Activated T-helper 1 cell treated with Interleukin-2 at 50 U/mL for 16 hours (primary cell): ENCODE data around the gene LRRC51.
A peak's percentile ranks its signal among the peaks of the same experiment; 100 is the strongest.
"Not testable (repeated sequence)": the region's sequence is repeated elsewhere in the genome, so short reads cannot be mapped to it uniquely, and the experiment has no call there.

ENCODE experiments used
- DNase-seq: peaks from one replicate; pipeline ENCODE4 v3.0.0-alpha.2; 2020; ENCODE audit warnings: low read depth

LRRC51 gene

DNA sequence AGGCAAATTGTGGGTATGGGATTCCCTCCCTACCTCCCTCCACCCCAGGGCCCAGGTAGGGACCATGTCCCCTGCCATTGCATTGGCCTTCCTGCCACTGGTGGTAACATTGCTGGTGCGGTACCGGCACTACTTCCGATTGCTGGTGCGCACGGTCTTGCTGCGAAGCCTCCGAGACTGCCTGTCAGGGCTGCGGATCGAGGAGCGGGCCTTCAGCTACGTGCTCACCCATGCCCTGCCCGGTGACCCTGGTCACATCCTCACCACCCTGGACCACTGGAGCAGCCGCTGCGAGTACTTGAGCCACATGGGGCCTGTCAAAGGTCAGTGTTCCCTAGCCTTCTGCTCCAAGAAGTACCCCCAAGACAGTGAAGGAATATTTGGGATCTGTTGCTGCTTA is 25.2 kb downstream of the LRRC51 start, which contains the start of gene TOMT:
TSS of gene TOMT (plus strand) at position 37 of the 400 bp plus-strand sequence. CDS start at position 65, 28 bp downstream.
- DNase-seq, result no peak

DNA sequence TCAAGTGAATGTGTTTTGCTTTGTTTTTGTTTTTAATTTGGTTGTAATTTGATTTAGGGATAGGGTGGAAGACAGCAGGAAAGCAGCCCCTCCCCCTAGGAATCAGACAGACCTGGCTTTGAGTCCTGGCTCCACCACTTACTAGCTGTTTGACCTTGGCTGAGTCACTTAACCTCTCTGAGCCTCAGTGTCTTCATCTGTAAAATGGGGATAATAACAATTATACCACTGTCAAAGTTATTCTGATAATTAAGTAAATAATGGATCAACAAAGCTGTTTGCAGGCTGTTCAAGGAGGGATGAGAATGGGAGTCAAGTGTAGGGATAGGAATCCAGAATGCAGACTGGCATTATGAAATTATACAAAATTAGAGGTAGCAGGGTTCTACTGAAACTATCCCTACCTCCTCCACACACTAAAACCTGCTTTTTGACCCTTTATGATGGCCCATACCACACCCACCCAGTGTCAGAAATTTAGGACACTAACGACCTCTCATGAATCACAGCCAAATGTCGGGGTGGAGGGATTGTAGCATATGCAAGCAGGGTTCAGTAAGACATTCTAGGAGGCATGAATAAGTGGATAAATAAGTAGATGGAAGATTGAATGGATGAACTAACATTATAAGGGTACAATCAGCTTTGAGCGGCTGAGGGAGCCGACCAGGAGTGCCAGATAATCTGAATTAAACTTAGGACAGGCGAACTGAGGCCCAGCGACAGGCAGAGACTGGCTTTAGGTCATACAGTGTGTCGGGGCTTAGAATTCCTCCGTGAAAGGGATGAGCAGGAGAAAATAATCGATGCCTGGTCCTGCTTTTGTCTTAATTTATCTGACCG is 30.9 kb downstream of the LRRC51 start:
- no peak for DNase-seq

DNA sequence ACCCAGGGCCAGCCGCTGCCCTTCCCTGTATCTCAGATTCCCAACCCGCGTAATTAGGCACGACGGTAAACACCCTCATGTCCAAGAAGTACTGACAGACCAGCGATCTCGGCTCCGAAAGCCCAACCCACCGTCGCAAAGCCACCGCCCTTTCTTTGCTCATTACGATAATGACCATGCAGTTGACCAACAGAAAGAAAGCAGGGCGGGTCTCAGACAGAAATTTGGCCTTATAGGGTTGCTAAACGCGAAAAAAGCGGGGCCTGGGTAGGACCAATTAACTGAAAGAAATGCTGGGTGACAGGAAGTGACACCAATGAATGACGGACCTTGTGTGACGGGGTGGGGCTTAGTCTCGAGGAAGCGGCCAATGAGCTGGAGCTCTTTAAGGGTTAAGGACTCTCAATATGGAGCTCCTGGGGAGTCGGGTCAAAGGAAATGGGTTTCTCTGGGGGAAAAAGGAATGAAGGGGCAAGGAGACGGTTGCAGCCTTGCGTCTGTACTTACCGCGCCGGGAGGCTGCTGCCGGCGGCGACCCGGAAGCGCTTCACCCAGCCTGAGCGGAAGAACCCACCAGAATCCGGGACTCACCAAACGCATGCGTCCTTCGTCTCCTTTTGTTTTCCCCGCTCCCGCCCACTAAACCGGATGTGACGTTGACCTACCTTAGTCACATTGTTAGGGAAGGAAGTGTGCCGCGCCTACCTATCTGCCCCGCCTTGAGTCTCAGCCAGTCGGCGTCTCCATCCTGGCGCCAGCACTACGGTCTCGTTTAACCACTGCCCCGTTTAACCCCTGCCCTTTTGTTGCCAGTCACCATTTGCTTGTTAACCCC is 31.7 kb downstream of the LRRC51 start, which contains the start of gene ANAPC15:
TSS of gene ANAPC15 (minus strand) at position 553 of the 835 bp plus-strand sequence. CDS start 1,419 bp downstream, outside the sequence.
- peak; percentile 93 for DNase-seq

DNA sequence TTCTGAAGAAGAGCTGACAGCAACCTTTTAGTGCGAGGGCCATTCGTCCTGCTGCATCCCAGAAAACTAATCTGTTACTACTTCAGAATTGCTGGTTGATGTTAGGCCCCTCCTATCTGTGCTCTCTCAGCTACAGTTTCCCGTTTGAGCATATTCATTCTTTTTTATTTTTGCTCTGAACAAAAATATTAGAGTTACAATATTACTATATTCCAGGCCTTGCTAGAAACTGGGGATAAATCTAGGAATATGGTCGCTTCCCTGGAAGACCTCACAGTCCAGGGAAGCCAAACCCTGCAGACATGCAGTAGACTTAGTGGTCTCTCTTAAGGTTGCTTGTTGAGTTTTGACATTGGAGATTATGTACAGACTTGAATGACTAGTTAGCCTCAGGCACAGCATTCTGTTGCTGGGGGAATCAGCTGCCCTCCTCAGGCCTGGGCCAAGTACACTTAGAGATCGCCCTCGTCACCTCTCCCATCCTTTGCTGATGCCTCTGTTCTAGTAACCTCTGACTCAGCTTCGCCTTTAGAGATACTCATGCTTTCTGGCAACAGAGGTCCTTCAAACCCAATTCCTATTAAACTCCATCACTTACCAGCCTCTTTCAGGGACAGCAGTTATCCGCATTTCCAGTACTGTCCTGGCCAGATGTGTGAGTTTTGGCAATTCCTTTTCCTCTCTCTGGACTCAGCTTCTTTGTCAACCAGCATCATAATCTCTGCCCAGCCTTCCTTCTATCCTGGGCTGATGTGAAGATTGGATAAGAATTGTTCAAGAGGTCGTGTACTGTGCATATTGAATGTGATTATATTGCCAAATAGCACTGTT is 32.5 kb downstream of the LRRC51 start:
- no peak for DNase-seq

DNA sequence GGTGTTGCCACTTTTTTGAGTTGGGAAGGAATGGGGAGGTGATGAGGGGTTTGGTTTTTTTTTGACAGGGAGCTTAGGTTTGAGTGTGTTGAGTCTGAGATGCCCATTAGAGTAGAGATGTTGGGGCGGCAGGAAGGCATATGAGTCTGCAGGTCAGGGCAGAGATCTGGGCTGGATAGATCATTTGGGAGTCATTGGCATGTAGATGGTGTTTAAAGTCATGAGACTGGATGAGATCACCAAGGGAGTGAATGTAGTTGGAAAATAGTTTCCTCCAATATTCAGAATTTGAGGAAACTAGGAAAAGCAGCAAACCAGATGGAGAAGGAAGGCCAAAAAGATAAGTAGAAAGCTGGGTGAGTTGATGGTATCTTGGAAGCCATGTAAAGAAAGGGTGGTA is 33.9 kb downstream of the LRRC51 start:
- DNase-seq, result no peak

DNA sequence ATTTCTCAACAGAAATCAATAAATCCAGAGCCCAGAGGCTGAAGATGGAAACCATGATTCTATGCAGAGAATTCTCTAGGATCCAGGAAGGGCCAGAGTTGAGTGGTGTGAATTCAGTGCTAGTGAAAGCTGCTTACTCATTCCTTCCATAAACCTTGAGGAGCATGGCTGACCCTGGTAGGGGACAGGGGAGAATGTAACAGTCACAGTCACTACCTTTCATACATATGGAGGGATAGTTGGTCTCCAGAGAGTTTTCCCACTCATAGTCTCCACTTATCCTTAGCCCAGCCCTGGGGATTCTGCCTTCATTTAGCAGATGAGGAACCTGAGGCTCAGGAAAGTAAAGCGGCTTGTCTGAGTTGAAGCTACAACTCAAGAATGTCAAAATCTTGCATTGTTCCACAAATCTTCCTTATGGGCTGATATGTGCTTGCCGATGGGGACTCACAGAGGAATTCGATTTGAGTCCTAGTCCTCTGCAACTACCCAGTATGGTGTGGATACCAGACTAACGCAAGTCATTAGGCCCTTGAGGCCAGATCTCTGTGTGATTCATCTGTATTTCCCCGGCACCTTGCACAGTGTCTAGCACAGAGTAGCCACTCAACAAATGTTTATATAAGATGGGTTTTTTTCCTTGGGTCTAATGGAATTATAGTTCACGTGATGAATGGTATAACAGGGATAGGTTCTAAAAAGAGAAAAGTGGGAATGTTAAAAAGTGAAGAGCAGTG is 35.5 kb downstream of the LRRC51 start:
- DNase-seq, result no peak

DNA sequence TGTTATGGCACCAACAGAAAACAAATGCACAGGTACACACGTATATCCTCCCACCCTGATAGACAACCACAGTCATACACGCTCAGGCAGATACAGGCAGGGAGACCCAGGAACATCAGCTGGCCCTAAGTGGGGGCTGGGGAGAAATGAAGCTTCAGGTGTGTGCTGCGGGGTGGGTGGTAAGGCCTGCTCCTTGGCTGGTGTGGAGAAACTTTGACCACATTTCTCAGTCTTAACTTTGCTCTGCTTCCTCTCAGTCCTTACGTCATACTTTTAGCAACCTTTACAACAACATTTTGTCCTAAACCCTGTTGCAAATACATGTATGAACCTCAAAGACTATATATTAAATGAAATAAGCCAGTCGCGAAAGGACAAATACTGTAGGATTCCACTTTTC is 38.5 kb downstream of the LRRC51 start:
- no peak for DNase-seq

DNA sequence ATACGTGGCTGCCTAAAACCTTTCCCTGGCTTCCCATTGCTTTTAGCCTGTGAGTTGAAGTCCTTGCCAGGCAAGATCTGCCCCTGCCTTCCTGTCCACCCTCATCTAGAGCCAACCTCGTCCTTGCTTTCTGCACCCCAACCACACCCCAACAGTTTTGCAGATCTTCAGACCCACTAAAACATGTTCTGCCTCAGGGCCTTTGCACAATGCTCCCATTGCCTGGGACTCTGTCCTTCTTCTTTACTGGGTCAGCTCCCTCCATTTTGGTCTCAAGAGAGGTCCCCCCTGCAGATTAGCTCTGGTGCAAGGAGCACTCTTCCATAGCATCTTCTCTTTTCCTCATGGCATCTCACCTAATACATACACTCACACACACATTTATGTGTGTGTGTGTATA is 40.3 kb downstream of the LRRC51 start:
- no peak for DNase-seq

DNA sequence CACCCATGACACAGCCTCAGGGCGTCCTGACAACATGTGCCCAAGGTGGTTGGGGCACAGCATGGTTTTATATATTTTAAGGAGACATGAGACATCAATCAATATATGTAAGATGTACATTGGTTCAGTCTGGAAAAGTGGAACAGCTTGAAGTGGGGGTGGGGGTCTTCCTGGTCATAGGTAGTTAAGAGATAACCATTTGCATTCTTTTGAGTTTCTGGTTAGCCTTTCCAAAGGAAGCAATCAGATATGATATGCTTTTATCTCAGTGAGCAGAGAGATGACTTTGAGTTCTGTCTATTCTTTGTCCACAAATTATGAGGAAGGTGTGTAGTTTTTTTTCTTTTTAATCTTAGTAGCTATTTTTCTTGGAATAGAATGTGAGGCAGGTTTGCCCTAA is 42.0 kb downstream of the LRRC51 start:
- DNase-seq, result no peak

DNA sequence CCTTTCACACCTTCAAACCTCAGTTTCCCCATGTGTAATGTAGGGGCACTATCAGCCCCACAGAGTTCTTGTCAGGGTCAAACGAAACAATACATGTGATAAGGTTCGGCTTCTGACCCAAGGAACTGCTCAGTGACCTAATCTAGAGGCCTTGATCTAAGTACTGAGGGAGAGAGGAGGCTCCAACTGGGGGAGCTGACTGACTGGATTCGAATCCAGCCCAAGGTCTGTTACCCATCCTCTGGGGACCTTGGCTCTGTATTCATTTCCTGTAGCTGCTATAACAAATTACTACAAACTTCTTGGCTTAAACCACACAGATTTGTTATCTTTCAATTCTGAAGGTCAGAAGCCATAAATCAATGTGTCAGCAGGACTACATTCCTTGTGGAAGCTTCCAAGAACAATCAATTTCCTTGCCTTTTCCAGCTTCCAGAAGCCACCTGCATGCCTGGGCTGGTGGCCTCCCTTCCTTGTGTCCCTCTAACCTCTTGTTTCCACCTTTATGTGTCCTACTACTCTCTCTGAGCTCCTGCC is 42.5 kb downstream of the LRRC51 start:
- DNase-seq, result no peak

DNA sequence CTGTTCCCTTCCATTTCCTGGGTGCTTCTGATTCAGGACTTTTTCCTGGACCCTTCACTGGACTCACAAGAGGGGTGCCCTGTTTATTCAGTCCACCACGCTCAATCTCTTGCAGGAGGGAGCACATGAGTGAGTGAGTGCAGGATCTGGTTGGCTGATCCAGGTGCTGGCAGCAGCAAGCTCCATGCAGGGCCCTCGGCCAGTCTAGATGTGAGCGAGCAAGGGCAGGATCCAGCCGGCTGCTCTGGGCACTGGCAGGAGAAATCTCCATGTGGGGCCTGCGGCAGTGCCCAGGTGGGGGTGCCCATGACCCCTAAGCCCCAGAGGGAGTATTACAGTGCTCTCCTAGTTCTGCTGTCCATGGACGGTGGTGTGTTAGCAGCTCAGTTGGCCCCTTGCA is 43.4 kb downstream of the LRRC51 start:
- no peak for DNase-seq

DNA sequence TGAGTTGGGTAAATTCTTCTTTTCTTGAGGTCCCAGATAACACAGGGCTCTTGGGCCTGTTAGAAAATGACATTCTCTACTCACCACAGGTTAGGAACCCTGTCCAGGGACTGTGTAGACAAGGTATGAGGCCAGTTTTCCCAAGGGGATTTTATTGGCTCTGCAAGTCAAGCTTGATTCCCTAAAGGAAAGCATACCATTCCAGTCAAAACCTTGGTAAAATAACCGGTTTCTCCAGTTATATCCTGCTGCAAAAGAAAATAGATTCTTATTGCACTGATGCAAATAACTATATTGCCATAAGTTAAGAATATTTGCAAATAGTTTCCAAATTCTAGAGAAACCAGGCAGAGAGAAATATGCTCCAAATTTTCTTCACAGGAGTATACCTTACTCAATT is 45.3 kb downstream of the LRRC51 start:
- no peak for DNase-seq

DNA sequence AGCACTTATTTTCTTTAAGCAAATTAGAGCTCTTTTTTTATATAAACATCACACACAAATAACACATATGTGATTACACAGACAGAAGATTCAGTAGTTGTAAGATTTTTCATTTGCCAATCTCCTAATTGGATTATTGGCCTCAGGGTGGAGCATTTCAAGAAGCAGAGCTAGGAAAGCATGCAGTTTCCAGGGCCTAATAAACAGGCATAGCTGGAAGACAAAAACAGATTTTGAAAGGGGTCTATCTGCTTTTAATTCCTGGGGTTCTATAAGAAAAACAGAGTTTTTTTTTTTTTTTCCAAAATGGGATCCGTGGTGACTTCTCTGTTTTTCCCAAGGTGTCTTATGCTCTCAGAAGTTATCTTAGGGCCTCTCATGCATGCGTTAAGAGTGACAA is 47.3 kb downstream of the LRRC51 start:
- DNase-seq, result no peak

DNA sequence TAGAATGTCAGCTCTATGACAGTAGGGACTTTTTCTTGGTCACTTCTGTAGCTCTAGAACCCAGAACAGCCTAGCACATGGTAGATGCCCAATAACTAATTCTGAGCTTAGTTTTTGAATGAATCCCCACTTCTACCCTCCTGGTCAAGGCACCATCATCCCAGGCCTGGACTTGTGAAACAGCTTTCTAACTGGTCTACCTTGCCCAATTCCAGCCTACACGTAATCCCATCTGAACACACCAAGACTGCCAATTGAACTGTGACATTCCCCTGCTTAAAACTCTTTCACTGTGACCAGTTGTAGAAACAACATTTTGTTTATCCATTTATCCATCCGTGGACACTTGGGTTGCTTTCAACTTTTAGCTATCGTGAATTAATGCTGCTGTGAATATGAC is 48.7 kb downstream of the LRRC51 start:
- DNase-seq, result no peak

DNA sequence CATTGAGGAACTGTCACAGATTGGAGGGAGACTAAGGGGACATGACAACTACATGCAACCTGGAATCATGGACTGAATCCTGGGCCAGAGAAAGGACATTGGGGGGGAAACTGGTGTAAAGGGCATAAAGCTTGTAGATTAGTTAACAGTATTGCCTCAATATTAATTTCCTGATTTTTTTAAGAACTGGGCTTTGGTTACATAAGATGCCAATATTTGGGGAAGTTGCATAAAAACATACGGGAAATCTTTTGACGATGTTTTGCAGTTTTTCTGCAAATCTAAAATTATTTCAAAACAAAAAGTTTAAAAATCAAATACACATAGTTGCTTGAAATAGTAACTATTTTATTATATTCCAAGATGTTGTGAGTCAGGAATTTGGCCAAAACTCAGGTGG is 52.0 kb downstream of the LRRC51 start:
- no peak for DNase-seq

DNA sequence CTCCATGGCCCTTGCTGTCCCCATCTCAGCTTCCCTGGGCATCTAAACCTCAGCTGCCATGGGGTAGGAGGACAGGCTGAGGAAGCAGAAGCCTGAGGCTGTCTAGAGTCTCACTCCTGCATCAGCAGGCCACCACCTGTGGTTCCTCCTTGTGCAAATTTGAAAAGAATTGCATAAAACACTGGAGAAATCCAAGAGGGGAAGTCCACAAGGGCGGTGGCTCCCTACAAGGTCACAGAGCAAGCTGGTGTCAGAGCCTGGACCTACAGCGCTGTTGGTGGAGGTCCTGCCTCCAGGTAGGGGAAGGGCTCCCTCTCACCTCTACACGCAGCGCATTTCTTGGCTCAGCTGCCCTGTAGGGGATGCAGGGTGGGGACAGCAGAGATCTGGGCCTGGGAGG is 54.8 kb downstream of the LRRC51 start, which contains the start of gene FOLR3:
TSS of gene FOLR3 (plus strand) at position 253 of the 400 bp plus-strand sequence. CDS start 228 bp downstream, outside the sequence.
- DNase-seq, result not testable (repeated sequence)

DNA sequence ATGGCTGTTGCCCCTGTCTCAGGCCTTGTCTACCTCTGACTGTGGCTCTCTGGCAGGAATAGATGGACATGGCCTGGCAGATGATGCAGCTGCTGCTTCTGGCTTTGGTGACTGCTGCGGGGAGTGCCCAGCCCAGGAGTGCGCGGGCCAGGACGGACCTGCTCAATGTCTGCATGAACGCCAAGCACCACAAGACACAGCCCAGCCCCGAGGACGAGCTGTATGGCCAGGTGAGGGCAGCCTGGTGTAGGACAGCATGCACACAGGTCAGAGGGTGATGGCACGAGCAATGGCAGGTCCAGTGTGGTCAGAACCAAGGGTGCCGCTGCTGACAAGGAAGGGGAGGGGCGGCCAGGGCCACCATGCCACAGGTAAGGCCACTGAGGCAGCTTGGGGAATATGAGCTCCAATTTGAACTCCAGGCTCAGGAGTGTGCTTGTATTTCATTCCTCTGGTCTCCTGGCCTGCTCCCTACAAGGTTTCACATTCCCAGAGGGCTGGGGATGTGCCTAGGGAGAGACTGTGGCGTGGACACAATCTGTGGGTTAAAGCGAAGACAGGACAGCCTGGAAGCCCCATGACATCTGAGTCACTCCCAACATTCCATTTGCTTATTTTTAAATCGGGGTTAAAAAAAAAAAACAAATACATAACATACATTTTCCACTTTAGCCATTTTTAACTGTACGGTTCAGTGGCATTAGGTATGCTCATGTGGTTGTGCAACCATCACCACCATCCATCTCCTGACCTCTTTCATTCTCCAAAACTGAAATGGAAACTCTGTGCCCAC is 55.4 kb downstream of the LRRC51 start:
- DNase-seq, result no peak

DNA sequence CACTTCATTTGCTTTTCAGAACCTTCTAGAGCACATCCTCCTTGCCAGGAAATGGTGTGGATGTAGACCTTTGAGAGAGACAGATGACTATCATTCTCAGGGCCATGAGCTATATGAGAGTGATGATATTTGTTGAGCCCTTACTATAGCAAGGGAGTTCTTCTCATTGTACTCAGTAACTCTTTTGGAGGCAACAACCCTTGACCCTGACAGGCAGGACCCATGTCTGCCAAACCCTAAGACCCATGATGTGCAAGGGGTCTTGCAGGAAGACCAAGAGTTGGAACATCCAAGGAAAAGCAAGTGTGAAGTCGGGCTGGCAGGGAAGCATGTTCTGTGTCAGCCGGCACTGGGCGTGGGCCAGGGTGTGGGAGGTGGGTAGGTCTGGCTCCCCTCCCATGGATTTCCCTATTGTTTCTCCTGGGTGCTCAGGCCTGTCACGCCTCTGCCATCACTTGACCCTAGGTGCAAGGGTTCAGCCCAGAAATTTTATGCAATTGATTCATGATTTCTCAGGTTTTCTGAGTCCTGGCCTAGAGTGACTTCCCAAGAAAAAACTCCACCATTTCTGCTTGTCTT is 56.1 kb downstream of the LRRC51 start:
- no peak for DNase-seq

DNA sequence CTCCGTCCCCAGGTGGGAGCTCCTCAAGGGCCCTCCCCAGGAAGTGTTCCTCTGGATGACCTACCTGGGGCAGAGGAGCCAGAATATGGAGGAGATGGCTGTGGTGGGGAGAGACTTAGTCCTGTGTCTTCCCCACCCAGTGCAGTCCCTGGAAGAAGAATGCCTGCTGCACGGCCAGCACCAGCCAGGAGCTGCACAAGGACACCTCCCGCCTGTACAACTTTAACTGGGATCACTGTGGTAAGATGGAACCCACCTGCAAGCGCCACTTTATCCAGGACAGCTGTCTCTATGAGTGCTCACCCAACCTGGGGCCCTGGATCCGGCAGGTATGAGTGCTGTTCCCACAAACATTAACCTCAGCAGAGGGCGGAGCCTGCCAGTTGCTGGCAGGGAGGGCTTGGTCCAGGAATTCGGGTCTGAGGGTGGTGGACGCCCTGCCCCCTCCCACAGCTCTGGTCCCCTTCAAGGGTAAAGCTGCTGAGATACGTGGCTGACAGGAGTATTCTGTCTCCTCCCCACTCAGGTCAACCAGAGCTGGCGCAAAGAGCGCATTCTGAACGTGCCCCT is 58.3 kb downstream of the LRRC51 start:
- DNase-seq, result no peak
